SK-N-SH (cell line): ENCODE data around the gene DMRT1. TPM values are rescaled to one million over a fixed set of nuclear protein-coding genes. Genes with fewer than 3 reads are reported as not detected.

Experiments used
- CTCF ChIA-PET: fragments of 300-600, 350-600 bp; formaldehyde crosslinking; extraction: SDS; loops from one replicate; lab custom pipeline; 2021; lab: Yijun Ruan, JAX
- POLR2A ChIA-PET: fragments of 350-600 bp; sonication (Branson Sonifier 250); formaldehyde crosslinking; extraction: SDS; loops from one replicate; lab custom pipeline; 2020; ENCODE audit warnings: antibody characterized with exemption, inconsistent platforms; lab: Yijun Ruan, JAX
- DNase-seq: peaks from one replicate; pipeline ENCODE4 v3.0.0; 2012
- H2AFZ ChIP-seq: fragments of 200-600 bp; sonication (generic); 2 replicates; pipeline ENCODE4 v1.8.1; 2016; ENCODE audit warnings: antibody characterized with exemption, mild to moderate bottlenecking, low read depth
- H3F3A ChIP-seq: fragments of 200-600 bp; sonication (generic); replicated peaks from 2 replicates; pipeline ENCODE3; 2016; ENCODE audit warnings: antibody characterized with exemption, mild to moderate bottlenecking; ENCODE audit not compliant: insufficient read depth
- H3K27ac ChIP-seq, 2 experiments: fragments of 200-500 bp in 1 of 2; fragments of 200-600 bp in 1 of 2; sonication (Bioruptor generic) in 1 of 2; sonication (generic), shearing (Covaris generic) in 1 of 2; 2 replicates each; pipeline versions ENCODE4 v1.5.1 to v1.6.1; 2014 to 2016; ENCODE audit warnings: low read depth in 2 of 2, inconsistent platforms in 1 of 2, low read length in 1 of 2, mild to moderate bottlenecking in 1 of 2, mixed read lengths in 1 of 2
- H3K27me3 ChIP-seq: fragments of 200-600 bp; sonication (generic), shearing (Covaris generic); 2 replicates; pipeline ENCODE4 v1.6.1; 2016; ENCODE audit warnings: mixed run types; ENCODE audit not compliant: insufficient read depth
- H3K36me3 ChIP-seq, 2 experiments: fragments of 200-500 bp in 1 of 2; fragments of 200-600 bp in 1 of 2; sonication (Bioruptor generic) in 1 of 2; sonication (generic) in 1 of 2; replicated peaks in 1 of 2; 2 replicates each; pipeline versions ENCODE3 to v1.5.1; 2014 to 2016; ENCODE audit warnings: low read length in 1 of 2, mild to moderate bottlenecking in 1 of 2; ENCODE audit not compliant: insufficient read depth in 2 of 2, control insufficient read depth in 1 of 2
- H3K4me1 ChIP-seq, 2 experiments: fragments of 200-500 bp in 1 of 2; fragments of 200-600 bp in 1 of 2; sonication (Bioruptor generic) in 1 of 2; sonication (generic), shearing (Covaris generic) in 1 of 2; 2 replicates each; pipeline versions ENCODE4 v1.5.1 to v1.6.1; 2014 to 2016; ENCODE audit warnings: low read depth in 1 of 2, low read length in 1 of 2, mixed run types in 1 of 2; ENCODE audit not compliant: insufficient read depth in 2 of 2, control insufficient read depth in 1 of 2
- H3K4me2 ChIP-seq: fragments of 200-600 bp; sonication (generic), shearing (Covaris generic); 2 replicates; pipeline ENCODE4 v1.6.1; 2017; ENCODE audit warnings: mixed run types
- H3K4me3 ChIP-seq, 2 experiments: fragments of 200-500 bp in 1 of 2; fragments of 200-600 bp in 1 of 2; sonication (Bioruptor generic) in 1 of 2; sonication (generic), shearing (Covaris generic) in 1 of 2; 2 replicates each; pipeline versions ENCODE4 v1.5.1 to v1.8.1; 2014 to 2016; ENCODE audit warnings: low read depth in 2 of 2, inconsistent platforms in 1 of 2, low read length in 1 of 2, mild to moderate bottlenecking in 1 of 2, mixed read lengths in 1 of 2, moderate library complexity in 1 of 2
- H3K79me2 ChIP-seq: fragments of 200-600 bp; sonication (generic); 2 replicates; pipeline ENCODE4 v1.8.1; 2017; ENCODE audit warnings: mild to moderate bottlenecking; ENCODE audit not compliant: insufficient read depth
- H3K9ac ChIP-seq: fragments of 200-600 bp; sonication (generic); 2 replicates; pipeline ENCODE4 v1.6.1; 2017; ENCODE audit warnings: mixed run types
- H3K9me2 ChIP-seq: fragments of 200-600 bp; sonication (generic); 2 replicates; pipeline ENCODE4 v1.6.1; 2017; ENCODE audit warnings: mixed run types
- H3K9me3 ChIP-seq: fragments of 200-600 bp; sonication (generic); 2 replicates; pipeline ENCODE4 v1.6.1; 2017; ENCODE audit warnings: mixed run types, mild to moderate bottlenecking, moderate library complexity
- H4K20me1 ChIP-seq: fragments of 200-600 bp; sonication (generic); 2 replicates; pipeline ENCODE4 v1.6.1; 2017; ENCODE audit warnings: mild to moderate bottlenecking, mixed run types; ENCODE audit not compliant: insufficient read depth
- CHD2 ChIP-seq: fragments of 150-350 bp; IDR thresholded peaks from 2 replicates; pipeline ENCODE4 v1.6.1; 2018; ENCODE audit warnings: low read length; ENCODE audit not compliant: partially characterized antibody
- POLR2AphosphoS5 ChIP-seq: IDR thresholded peaks from 2 replicates; pipeline ENCODE4 v1.6.1; 2012; ENCODE audit warnings: low read depth, low read length
- TCF12 ChIP-seq: IDR thresholded peaks from 2 replicates; pipeline ENCODE4 v1.4.0; 2012
- USF1 ChIP-seq: IDR thresholded peaks from 2 replicates; pipeline ENCODE4 v1.4.0; 2012; ENCODE audit warnings: low read depth, borderline replicate concordance
- YY1 ChIP-seq: IDR thresholded peaks from 2 replicates; pipeline ENCODE4 v1.4.0; 2012; ENCODE audit warnings: low read depth, mild to moderate bottlenecking
- WGBS: methylation state at CpG from one replicate; pipeline ENCODE4 v1.1.6; 2017; ENCODE audit warnings: low lambda C conversion rate; 5-methylcytosine and 5-hydroxymethylcytosine counted together
- polyA plus RNA-seq, 3 experiments: library from polyadenylated mRNA; depleted of rRNA; stranded (reverse); fragments of >200 nt; gene quantifications; 2 replicates each; pipeline ENCODE4 v1.2.3, GENCODE V29; 2012
- small RNA-seq, 7 experiments: library from RNA; depleted of rRNA; stranded (forward); fragments of <200 nt; gene quantifications; one replicate each; pipeline ENCODE3, GENCODE V24; 2012
- TF ChIP-seq, protein P1 (sequence below): fragments of 200-600 bp; sonication (generic); IDR thresholded peaks from 2 replicates; pipeline ENCODE4 v1.6.1; 2017; ENCODE audit warnings: antibody characterized with exemption, mild to moderate bottlenecking, moderate library complexity

Gene DMRT1
- polyA plus RNA-seq, 1 of the 3 experiments (the other 2 are of a cell fraction), result not detected

GRCh38 chr9:1014640-1015039 lies 173.1 kb downstream of the DMRT1 start:
- POLR2A ChIA-PET, result no interaction called here

DNA sequence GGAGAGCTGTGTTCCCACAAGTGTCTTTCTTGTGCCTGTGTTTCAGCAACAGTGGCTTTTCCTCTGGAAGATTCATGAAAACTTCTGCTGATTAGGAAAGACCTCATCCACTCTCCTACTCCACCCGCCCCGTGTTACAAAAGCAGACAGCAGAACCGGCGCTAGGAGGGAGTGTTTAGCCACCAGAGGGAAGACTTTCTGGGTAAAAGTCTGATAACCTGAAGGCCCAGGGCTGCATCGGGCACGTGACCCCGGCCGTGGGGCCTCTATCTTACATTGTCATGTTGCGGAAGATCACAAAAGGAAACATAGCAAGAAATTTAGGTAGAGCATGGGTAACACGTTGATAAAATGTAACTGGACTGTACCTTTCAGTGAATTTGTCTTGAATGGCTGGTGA lies 176.6 kb downstream of the DMRT1 start:
- H3K4me3 ChIP-seq, result no peak overlapping the region; a peak in 1 of 4 replicates
- no peak for DNase-seq
- no peaks in the 10 kb centered on the region for H4K20me1 ChIP-seq
- peaks cover 12% of the 10 kb centered on the region for H3K27me3 ChIP-seq
- 6% methylated on average over 10 of the region's 10 CpGs for WGBS
- ChIA-PET CTCF (interaction anchor here (4.7 kb wide), 1 partner anchor 9 kb away, joined by 21 read pairs; no protein-coding TSS in a partner anchor), POLR2A (no interaction called here)
- no peak overlapping the region for H3K4me2 ChIP-seq
- H3K9ac ChIP-seq, result no peak overlapping the region
- H2AFZ ChIP-seq, result no peak overlapping the region
- no peaks in the 10 kb centered on the region for H3K9me2 ChIP-seq
- no peak overlapping the region for H3K27ac ChIP-seq
- no peaks in the 10 kb centered on the region for H3K79me2 ChIP-seq
- H3F3A ChIP-seq, result no peaks in the 10 kb centered on the region
- TF ChIP-seq POLR2AphosphoS5 (no peak), TCF12 (no peak), USF1 (peak; percentile 55; the same call in 1 of the 2 replicates)
- TF ChIP-seq, protein P1, sequence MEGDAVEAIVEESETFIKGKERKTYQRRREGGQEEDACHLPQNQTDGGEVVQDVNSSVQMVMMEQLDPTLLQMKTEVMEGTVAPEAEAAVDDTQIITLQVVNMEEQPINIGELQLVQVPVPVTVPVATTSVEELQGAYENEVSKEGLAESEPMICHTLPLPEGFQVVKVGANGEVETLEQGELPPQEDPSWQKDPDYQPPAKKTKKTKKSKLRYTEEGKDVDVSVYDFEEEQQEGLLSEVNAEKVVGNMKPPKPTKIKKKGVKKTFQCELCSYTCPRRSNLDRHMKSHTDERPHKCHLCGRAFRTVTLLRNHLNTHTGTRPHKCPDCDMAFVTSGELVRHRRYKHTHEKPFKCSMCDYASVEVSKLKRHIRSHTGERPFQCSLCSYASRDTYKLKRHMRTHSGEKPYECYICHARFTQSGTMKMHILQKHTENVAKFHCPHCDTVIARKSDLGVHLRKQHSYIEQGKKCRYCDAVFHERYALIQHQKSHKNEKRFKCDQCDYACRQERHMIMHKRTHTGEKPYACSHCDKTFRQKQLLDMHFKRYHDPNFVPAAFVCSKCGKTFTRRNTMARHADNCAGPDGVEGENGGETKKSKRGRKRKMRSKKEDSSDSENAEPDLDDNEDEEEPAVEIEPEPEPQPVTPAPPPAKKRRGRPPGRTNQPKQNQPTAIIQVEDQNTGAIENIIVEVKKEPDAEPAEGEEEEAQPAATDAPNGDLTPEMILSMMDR, result peak; percentile 33; the same call in 1 of the 2 replicates
- TF ChIP-seq, all 33 proteins: peak for 2
- Histone ChIP-seq H3K36me3 (no peaks in the 10 kb centered on the region), H3K9me3 (no peaks in the 10 kb centered on the region), H3K4me1 (no peaks in the 10 kb centered on the region)

More at GRCh38 chr9:1014640-1015039, 173.1 kb downstream of the DMRT1 start:
- Histone ChIP-seq H3K4me3 (no peak overlapping the region), H3K9me3 (no peaks in the 10 kb centered on the region), H3K27ac (no peak overlapping the region), H3K36me3 (no peaks in the 10 kb centered on the region), H3F3A (no peaks in the 10 kb centered on the region), H3K4me1 (no peaks in the 10 kb centered on the region), H3K79me2 (no peaks in the 10 kb centered on the region), H3K4me2 (no peak overlapping the region), H3K27me3 (peaks cover 37% of the 10 kb centered on the region), H3K9me2 (no peaks in the 10 kb centered on the region), H4K20me1 (no peaks in the 10 kb centered on the region), H3K9ac (no peak overlapping the region), H2AFZ (no peak overlapping the region)
- DNase-seq, result no peak
- TF ChIP-seq YY1, result no peak
- no peak for TF ChIP-seq CHD2
- CTCF ChIA-PET, result no interaction called here
- WGBS, result 7% methylated on average over 2 of the region's 2 CpGs

Small RNAs within 50 kb of the gene (small RNA-seq; reads per million reads assigned to genes)
- gene RNU6-1073P, result 0 reads per million in 7 experiments

Other genes starting within 250 kb of the DMRT1 start
- not detected in 2 replicates for gene DMRT3, start 135.0 kb downstream of the DMRT1 start, polyA plus RNA-seq (2012; rRNA removed)
- not detected in 2 replicates for gene DMRT2, start 208.7 kb downstream of the DMRT1 start, polyA plus RNA-seq (2012; rRNA removed)